Skeletal muscle tissue (tissue), 4 donors: ENCODE measurements around the gene SLC48A1. TPM values are rescaled to one million over a fixed set of nuclear protein-coding genes. Genes with fewer than 3 reads are reported as not detected.

Experiments
- H3K27ac ChIP-seq: one replicate; pipeline ENCODE4 v1.7.0; 2013; ENCODE audit warnings: mild to moderate bottlenecking, low read depth, low read length, inconsistent platforms
- H3K27me3 ChIP-seq, 3 donors: one replicate each; pipeline ENCODE4 v1.7.0; 2013; ENCODE audit warnings: low read length in 3 of 3; ENCODE audit not compliant: control insufficient read depth in 3 of 3, insufficient read depth in 3 of 3
- H3K36me3 ChIP-seq, 3 donors: one replicate each; pipeline ENCODE4 v1.7.0; 2013; ENCODE audit warnings: low read length in 3 of 3; ENCODE audit not compliant: control insufficient read depth in 3 of 3, insufficient read depth in 3 of 3
- H3K4me1 ChIP-seq, 3 donors: one replicate each; pipeline ENCODE4 v1.7.0; 2013; ENCODE audit warnings: low read length in 3 of 3, mild to moderate bottlenecking in 3 of 3; ENCODE audit not compliant: control insufficient read depth in 3 of 3, insufficient read depth in 3 of 3
- H3K4me3 ChIP-seq, 3 donors: one replicate each; pipeline ENCODE4 v1.7.0; 2013; ENCODE audit warnings: low read length in 3 of 3
- H3K9ac ChIP-seq, 3 donors: one replicate each; pipeline ENCODE4 v1.7.0; 2013; ENCODE audit warnings: low read length in 3 of 3, mild to moderate bottlenecking in 3 of 3, moderate library complexity in 2 of 3, low read depth in 1 of 3
- H3K9me3 ChIP-seq, 3 donors: one replicate each; pipeline ENCODE4 v1.7.0; 2013; ENCODE audit warnings: low read length in 3 of 3; ENCODE audit not compliant: control insufficient read depth in 3 of 3
- total RNA-seq: library from RNA; depleted of rRNA; stranded (reverse); fragments of >200 nt; gene quantifications from one replicate; pipeline ENCODE4 v1.2.3, GENCODE V29; 2014
- donor health status: Osteomylitis.

Gene SLC48A1
- total RNA-seq, 1 donor from 2014 or later, result 7.8 TPM

- Histone ChIP-seq H3K9me3 (no peaks in the 10 kb centered on the region), H3K36me3 (peaks cover 0 to 5% (median 0%) of the 10 kb centered on the region in 3 donors), H3K27me3 (no peaks in the 10 kb centered on the region), H3K4me3 (peak overlapping the region in 1 of 3 donors; percentile 28), H3K9ac (peak overlapping the region in 1 of 3 donors; percentile 45), H3K27ac (peak overlapping the region; percentile 59), H3K4me1 (peaks cover 58 to 64% (median 60%) of the 10 kb centered on the region in 3 donors)
These were observed 2.3 kb downstream of the SLC48A1 start for GRCh38 chr12:47775100-47775911.

GRCh38 chr12:47776471-47777143 is 3.6 kb downstream of the SLC48A1 start:
- H3K27me3 ChIP-seq, result no peaks in the 10 kb centered on the region
- peak overlapping the region in 1 of 3 donors; percentile 50 for H3K9ac ChIP-seq
- no peaks in the 10 kb centered on the region for H3K9me3 ChIP-seq
- peaks cover 60 to 67% (median 63%) of the 10 kb centered on the region in 3 donors for H3K4me1 ChIP-seq
- peaks cover 3 to 11% (median 6%) of the 10 kb centered on the region in 3 donors for H3K36me3 ChIP-seq
- H3K27ac ChIP-seq, result peak overlapping the region; percentile 59
- no peak overlapping the region for H3K4me3 ChIP-seq

- H3K9me3 ChIP-seq, result no peaks in the 10 kb centered on the region
- no peaks in the 10 kb centered on the region for H3K27me3 ChIP-seq
- H3K4me3 ChIP-seq, result no peak overlapping the region
- peak overlapping the region in 1 of 3 donors; percentile 50 for H3K9ac ChIP-seq
- H3K4me1 ChIP-seq, result peaks cover 63 to 73% (median 65%) of the 10 kb centered on the region in 3 donors
- peaks cover 5 to 13% (median 6%) of the 10 kb centered on the region in 3 donors for H3K36me3 ChIP-seq
- H3K27ac ChIP-seq, result peak overlapping the region; percentile 59
These were observed 4.1 kb downstream of the SLC48A1 start for GRCh38 chr12:47777151-47777550.

GRCh38 chr12:47777741-47778558 is 4.9 kb downstream of the SLC48A1 start:
- Histone ChIP-seq H3K9me3 (no peaks in the 10 kb centered on the region), H3K4me1 (peaks cover 59 to 73% (median 61%) of the 10 kb centered on the region in 3 donors), H3K27ac (no peak overlapping the region), H3K9ac (peak overlapping the region in 1 of 3 donors; percentile 57), H3K27me3 (no peaks in the 10 kb centered on the region), H3K36me3 (peaks cover 5 to 18% (median 6%) of the 10 kb centered on the region in 3 donors), H3K4me3 (no peak overlapping the region)

- no peak overlapping the region for H3K27ac ChIP-seq
- peaks cover 55 to 69% (median 61%) of the 10 kb centered on the region in 3 donors for H3K4me1 ChIP-seq
- no peaks in the 10 kb centered on the region for H3K27me3 ChIP-seq
- H3K9ac ChIP-seq, result no peak overlapping the region
- peaks cover 8 to 27% (median 15%) of the 10 kb centered on the region in 3 donors for H3K36me3 ChIP-seq
- no peaks in the 10 kb centered on the region for H3K9me3 ChIP-seq
- H3K4me3 ChIP-seq, result no peak overlapping the region
These were observed 5.8 kb downstream of the SLC48A1 start for GRCh38 chr12:47778881-47779280.

- H3K27me3 ChIP-seq, result no peaks in the 10 kb centered on the region
- no peak overlapping the region for H3K4me3 ChIP-seq
- no peak overlapping the region for H3K27ac ChIP-seq
- H3K4me1 ChIP-seq, result peaks cover 51 to 63% (median 55%) of the 10 kb centered on the region in 3 donors
- peaks cover 14 to 33% (median 21%) of the 10 kb centered on the region in 3 donors for H3K36me3 ChIP-seq
- no peaks in the 10 kb centered on the region for H3K9me3 ChIP-seq
- no peak overlapping the region for H3K9ac ChIP-seq
These were observed 6.4 kb downstream of the SLC48A1 start for GRCh38 chr12:47779301-47779942.

- H3K27ac ChIP-seq, result no peak overlapping the region
- H3K27me3 ChIP-seq, result no peaks in the 10 kb centered on the region
- H3K36me3 ChIP-seq, result peaks cover 20 to 39% (median 27%) of the 10 kb centered on the region in 3 donors
- no peaks in the 10 kb centered on the region for H3K9me3 ChIP-seq
- no peak overlapping the region for H3K4me3 ChIP-seq
- H3K9ac ChIP-seq, result no peak overlapping the region
- H3K4me1 ChIP-seq, result peaks cover 45 to 57% (median 50%) of the 10 kb centered on the region in 3 donors
These were observed 7.0 kb downstream of the SLC48A1 start for GRCh38 chr12:47779943-47780504.

- peaks cover 37 to 56% (median 44%) of the 10 kb centered on the region in 3 donors for H3K36me3 ChIP-seq
- peak overlapping the region in 1 of 3 donors; percentile 40 for H3K9ac ChIP-seq
- no peaks in the 10 kb centered on the region for H3K9me3 ChIP-seq
- H3K4me3 ChIP-seq, result no peak overlapping the region
- peaks cover 29 to 40% (median 35%) of the 10 kb centered on the region in 3 donors for H3K4me1 ChIP-seq
- no peaks in the 10 kb centered on the region for H3K27me3 ChIP-seq
- no peak overlapping the region for H3K27ac ChIP-seq
These were observed 8.7 kb downstream of the SLC48A1 start for GRCh38 chr12:47781479-47782371.
